GM18502 (cell line): ENCODE data around the gene TSPAN12.
A peak's percentile ranks its signal among the peaks of the same experiment; 100 is the strongest.

Experiments
- ATAC-seq: cut with Tn5 transposase; IDR thresholded peaks from one replicate; pipeline ENCODE4 v1.9.1; 2021; ENCODE audit warnings: mild to moderate bottlenecking; ENCODE audit not compliant: unreplicated experiment, poor library complexity

Gene TSPAN12

GRCh38 chr7:120852700-120853099 is 5.2 kb downstream of the TSPAN12 start:
- ATAC-seq: no peak

- ATAC-seq: no peak
Observed at GRCh38 chr7:120843109-120843508, 14.8 kb downstream of the TSPAN12 start.

GRCh38 chr7:120842121-120842621 is 15.8 kb downstream of the TSPAN12 start:
- no peak for ATAC-seq

GRCh38 chr7:120841608-120842007 is 16.3 kb downstream of the TSPAN12 start:
- no peak for ATAC-seq

- peak; percentile 68 for ATAC-seq
Observed at GRCh38 chr7:120838281-120838682, 19.7 kb downstream of the TSPAN12 start.

GRCh38 chr7:120837599-120837998 is 20.3 kb downstream of the TSPAN12 start:
- ATAC-seq: peak; percentile 49

GRCh38 chr7:120836556-120837115 is 21.3 kb downstream of the TSPAN12 start:
- ATAC-seq: no peak

- no peak for ATAC-seq
Observed at GRCh38 chr7:120834726-120835125, 23.2 kb downstream of the TSPAN12 start.

GRCh38 chr7:120833546-120833945 is 24.4 kb downstream of the TSPAN12 start:
- no peak for ATAC-seq

GRCh38 chr7:120832803-120833202 is 25.1 kb downstream of the TSPAN12 start:
- ATAC-seq: no peak

- ATAC-seq: no peak
Observed at GRCh38 chr7:120831260-120831659, 26.7 kb downstream of the TSPAN12 start.

- no peak for ATAC-seq
Observed at GRCh38 chr7:120829487-120829886, 28.5 kb downstream of the TSPAN12 start.

- no peak for ATAC-seq
Observed at GRCh38 chr7:120828528-120828927, 29.4 kb downstream of the TSPAN12 start.

- no peak for ATAC-seq
Observed at GRCh38 chr7:120827371-120828118, 30.4 kb downstream of the TSPAN12 start.

GRCh38 chr7:120825576-120825975 is 32.4 kb downstream of the TSPAN12 start:
- no peak for ATAC-seq

GRCh38 chr7:120825152-120825551 is 32.8 kb downstream of the TSPAN12 start:
- ATAC-seq: no peak

GRCh38 chr7:120819861-120820260 is 38.1 kb downstream of the TSPAN12 start:
- peak; percentile 45 for ATAC-seq

GRCh38 chr7:120817851-120818250 is 40.1 kb downstream of the TSPAN12 start:
- ATAC-seq: no peak

GRCh38 chr7:120814253-120814939 is 43.5 kb downstream of the TSPAN12 start:
- ATAC-seq: no peak

- ATAC-seq: no peak
Observed at GRCh38 chr7:120813546-120814252, 44.2 kb downstream of the TSPAN12 start.

GRCh38 chr7:120813089-120813488 is 44.9 kb downstream of the TSPAN12 start:
- ATAC-seq: no peak
